Pancreas (tissue), 10 donors: ENCODE data around the gene PTPRM. TPM values are rescaled to one million over a fixed set of nuclear protein-coding genes. Genes with fewer than 3 reads are reported as not detected.

Experiments
- ATAC-seq, 4 donors: fragments of 200-7000 bp; cut with Tn5 transposase; one replicate each; pipeline versions ENCODE4 v1.8.0 to v1.9.1; 2020; ENCODE audit warnings: mild to moderate bottlenecking in 4 of 4, moderate library complexity in 4 of 4
- DNase-seq, 6 donors: peaks; one replicate each; pipeline ENCODE4 v3.0.0-alpha.2; 2020
- FAIRE-seq: peaks from 2 replicates; lab custom pipeline; 2012; peaks lifted over from hg19 to GRCh38; lab: Jason Lieb, UNC
- H3K27ac ChIP-seq, 4 donors: fragments of 200-600 bp; sonication (generic); 1 replicate in 3 of 4; 2 replicates in 1 of 4; pipeline versions ENCODE4 v1.5.0 to v1.8.0; 2020
- H3K27me3 ChIP-seq, 4 donors: fragments of 200-600 bp; one replicate each; pipeline ENCODE4 v1.8.0; 2021
- H3K36me3 ChIP-seq, 3 donors: fragments of 200-600 bp; sonication (generic) in 1 of 3; one replicate each; pipeline versions ENCODE4 v1.5.0 to v1.8.0; 2020 to 2021
- H3K4me1 ChIP-seq, 3 donors: fragments of 200-600 bp; one replicate each; pipeline ENCODE4 v1.8.0; 2021
- H3K4me3 ChIP-seq, 4 donors: fragments of 200-600 bp; sonication (generic) in 2 of 4; one replicate each; pipeline versions ENCODE4 v1.5.0 to v1.8.0; 2020 to 2021
- H3K9me3 ChIP-seq, 4 donors: fragments of 200-600 bp; one replicate each; pipeline ENCODE4 v1.8.0; 2021
- WGBS, 2 donors: extraction: QIAGEN DNeasy Blood & Tissue Kit; methylation state at CpG; one replicate each; pipeline ENCODE4 v1.1.7; 2013; 5-methylcytosine and 5-hydroxymethylcytosine counted together
- intact Hi-C, 3 donors: fragments of 100-400 bp; cut with DNase I; formaldehyde crosslinking; loops; one replicate each; pipeline versions ENCODE4 v1.11.1 to v1.14.2; 2022
- polyA plus RNA-seq, 2 donors: library from polyadenylated mRNA; stranded (reverse); fragments of 200-250 nt; gene quantifications; one replicate each; pipeline ENCODE4 v1.2.3, GENCODE V29; 2013
- total RNA-seq, 6 donors: library from RNA; stranded (reverse); fragmentation: NEBNext Ultra II Directional in 4 of 6; extraction: Animal tissue kit (Norgen Biotek cat#: 25700) in 4 of 6; gene quantifications; one replicate each; pipeline versions ENCODE4 v1.2.1 to v1.2.4, GENCODE V29; 2021 to 2023
- TF ChIP-seq, protein P1 (sequence below), 4 donors: fragments of 200-600 bp; sonication (generic) in 3 of 4; IDR thresholded peaks; one replicate each; pipeline versions ENCODE4 v1.5.0 to v1.8.0; 2021; ENCODE audit warnings: antibody characterized with exemption in 4 of 4
- donor health status: healthy with polysubstance abuse.
- donor health status: DM: no; HTN: no; CAD: no; lungs with moderate emphysema.
- donor health status: DM: no; HTN: no; CAD: no.
- donor health status: control.
- donor health status: control.
- donor health status: Bipolar disorder and iron deficiency.
- donor health status: DM: yes; HTN: yes; CAD: no.
- donor health status: DM: no; HTN: no; CAD: no.
- donor health status: DM: no; HTN: no; CAD: no.
- donor health status: DM: yes; HTN: yes; CAD: no.

The PTPRM gene
- total and polyA plus RNA-seq, 8 donors: 14.5 to 50.7 (median 19.7) TPM

DNA sequence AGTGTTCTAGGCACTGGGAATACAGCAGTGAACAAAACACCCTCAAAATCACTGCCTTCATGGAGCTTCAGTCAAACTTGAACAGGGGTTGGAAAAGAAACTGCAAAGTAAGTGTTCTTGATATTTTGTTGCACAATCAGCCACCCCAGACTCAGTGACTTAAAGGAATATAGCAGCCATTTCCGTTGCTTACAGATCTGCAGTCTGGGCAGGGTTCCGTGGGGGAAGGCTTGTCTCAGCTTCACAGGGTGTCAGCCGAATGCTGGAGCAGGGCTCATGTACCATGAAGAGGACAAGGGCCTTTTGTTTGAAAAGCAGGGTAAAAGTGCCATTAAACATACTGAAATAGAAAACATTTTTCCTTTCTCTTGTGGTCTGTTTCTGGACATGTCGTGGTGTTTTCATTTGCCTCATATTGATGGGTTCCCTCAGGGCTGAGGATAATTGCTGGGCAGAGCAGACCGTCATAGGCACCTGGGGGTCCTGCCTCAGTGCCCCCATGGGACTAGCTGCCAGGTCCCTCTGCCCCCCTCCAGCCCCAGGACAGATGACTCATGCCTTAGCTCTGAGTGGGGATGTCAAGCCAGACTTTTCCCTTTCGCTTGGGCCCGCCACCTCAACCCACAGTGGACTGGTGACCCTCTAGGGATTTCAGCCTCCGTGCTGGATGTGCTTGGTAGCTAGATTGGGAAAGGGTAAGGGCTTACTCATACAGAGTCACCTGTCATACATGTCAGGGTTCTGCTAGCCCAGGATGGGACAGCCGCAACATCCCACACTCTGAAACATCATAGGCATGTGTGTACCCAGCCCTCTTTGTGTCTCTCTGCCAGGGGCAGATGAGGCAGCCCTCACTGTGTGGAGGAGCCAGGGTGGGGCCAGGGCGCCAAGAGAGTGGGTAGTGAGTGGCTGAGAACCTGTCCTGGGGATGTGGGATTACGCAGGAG is 96.5 kb downstream of the PTPRM start:
- Histone ChIP-seq H3K27ac (no peak overlapping the region), H3K9me3 (no peaks in the 10 kb centered on the region), H3K36me3 (no peaks in the 10 kb centered on the region), H3K4me1 (no peaks in the 10 kb centered on the region), H3K27me3 (no peaks in the 10 kb centered on the region), H3K4me3 (no peak overlapping the region)
- intact Hi-C loops: no loop called here
- TF ChIP-seq, protein P1, sequence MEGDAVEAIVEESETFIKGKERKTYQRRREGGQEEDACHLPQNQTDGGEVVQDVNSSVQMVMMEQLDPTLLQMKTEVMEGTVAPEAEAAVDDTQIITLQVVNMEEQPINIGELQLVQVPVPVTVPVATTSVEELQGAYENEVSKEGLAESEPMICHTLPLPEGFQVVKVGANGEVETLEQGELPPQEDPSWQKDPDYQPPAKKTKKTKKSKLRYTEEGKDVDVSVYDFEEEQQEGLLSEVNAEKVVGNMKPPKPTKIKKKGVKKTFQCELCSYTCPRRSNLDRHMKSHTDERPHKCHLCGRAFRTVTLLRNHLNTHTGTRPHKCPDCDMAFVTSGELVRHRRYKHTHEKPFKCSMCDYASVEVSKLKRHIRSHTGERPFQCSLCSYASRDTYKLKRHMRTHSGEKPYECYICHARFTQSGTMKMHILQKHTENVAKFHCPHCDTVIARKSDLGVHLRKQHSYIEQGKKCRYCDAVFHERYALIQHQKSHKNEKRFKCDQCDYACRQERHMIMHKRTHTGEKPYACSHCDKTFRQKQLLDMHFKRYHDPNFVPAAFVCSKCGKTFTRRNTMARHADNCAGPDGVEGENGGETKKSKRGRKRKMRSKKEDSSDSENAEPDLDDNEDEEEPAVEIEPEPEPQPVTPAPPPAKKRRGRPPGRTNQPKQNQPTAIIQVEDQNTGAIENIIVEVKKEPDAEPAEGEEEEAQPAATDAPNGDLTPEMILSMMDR (IDR thresholded peaks at IDR 0.05): no peak
- DNase-seq (no peak), FAIRE-seq (no peak), ATAC-seq (no peak)
- 86 to 87% methylated on average over 11 of the region's 11 CpGs for WGBS, 2 donors

DNA sequence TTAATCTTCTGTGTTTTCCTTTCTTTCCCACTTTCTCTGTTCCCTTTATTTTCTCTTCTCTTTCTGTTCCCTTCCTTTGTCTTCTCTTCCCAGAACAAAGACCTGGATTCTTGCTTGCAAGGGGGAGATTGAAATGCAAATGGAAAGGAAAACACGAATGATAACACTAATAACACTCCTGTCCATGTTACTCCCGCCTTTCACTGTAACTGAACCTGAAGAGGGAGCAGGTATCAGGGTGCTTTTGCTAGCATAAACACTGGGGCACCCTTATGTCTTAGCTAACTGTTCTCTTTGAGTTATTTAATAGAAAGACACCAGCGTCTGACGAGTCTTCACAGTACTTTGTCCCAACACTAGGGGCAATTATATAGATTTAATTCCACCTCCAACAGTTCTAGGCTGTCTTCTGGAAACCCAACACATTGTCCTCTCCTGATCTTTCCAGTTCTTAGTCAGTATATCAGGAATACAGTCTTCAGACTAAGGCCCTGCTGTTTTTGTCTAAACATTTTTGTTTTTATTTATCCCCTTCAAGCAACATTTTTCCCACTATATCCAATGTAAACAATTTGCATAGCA is 99.2 kb downstream of the PTPRM start:
- TF ChIP-seq, protein P1 (IDR thresholded peaks at IDR 0.05): no peak
- Histone ChIP-seq H3K9me3 (no peaks in the 10 kb centered on the region), H3K27ac (no peak overlapping the region), H3K36me3 (no peaks in the 10 kb centered on the region), H3K4me1 (no peaks in the 10 kb centered on the region), H3K27me3 (no peaks in the 10 kb centered on the region), H3K4me3 (no peak overlapping the region)
- intact Hi-C loops: no loop called here
- WGBS, 2 donors: 86 to 88% methylated on average over 4 of the region's 4 CpGs
- DNase-seq (no peak), ATAC-seq (no peak), FAIRE-seq (no peak)

DNA sequence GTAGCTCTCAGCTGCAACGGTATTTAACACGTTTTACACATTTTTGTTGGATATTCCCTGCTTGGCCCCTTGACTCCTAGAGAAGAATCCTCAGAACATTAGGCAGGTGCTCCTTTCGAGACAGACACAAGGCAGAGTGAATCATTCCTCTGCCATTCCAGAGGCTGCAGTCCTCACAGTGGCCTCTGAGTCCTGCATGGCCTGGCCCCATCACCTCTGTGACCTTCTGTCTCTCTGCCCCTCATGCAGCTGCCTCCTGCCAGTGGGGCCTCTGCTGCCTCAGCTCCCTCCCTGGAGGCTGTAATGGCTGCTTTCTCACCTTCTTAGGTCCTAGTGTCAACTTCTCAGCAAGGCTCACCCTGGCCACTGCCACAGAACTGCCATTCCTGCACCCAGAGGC is 101.3 kb downstream of the PTPRM start:
- DNase-seq (no peak), ATAC-seq (no peak), FAIRE-seq (no peak)
- no peak overlapping the region for H3K27ac ChIP-seq
- intact Hi-C loops: no loop called here
- no peaks in the 10 kb centered on the region for H3K27me3 ChIP-seq
- WGBS, 2 donors: 90 to 91% methylated on average over 3 of the region's 3 CpGs
- TF ChIP-seq, protein P1 (IDR thresholded peaks at IDR 0.05): no peak
- H3K36me3 ChIP-seq: no peaks in the 10 kb centered on the region
- no peaks in the 10 kb centered on the region for H3K9me3 ChIP-seq
- H3K4me1 ChIP-seq: no peaks in the 10 kb centered on the region
- H3K4me3 ChIP-seq: no peak overlapping the region

DNA sequence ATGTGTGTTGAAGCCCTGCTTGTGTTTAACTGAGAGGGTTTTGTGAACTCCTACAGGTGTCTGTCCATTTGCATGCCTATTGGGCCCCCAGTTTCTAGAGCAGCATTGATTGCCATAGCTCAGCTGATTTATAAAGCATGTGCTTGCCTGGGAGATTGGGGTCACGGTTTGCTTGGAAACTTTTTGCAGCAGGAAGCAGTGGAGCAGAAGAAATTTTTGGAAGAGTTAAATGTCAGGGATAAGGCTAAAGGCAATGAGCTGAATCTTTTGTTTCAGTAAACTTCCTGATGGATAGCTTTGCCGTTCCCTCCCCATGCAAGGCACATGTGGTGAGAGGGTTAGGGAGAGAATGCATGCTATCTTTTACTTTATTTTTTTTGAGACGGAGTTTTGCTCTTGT is 102.2 kb downstream of the PTPRM start:
- Histone ChIP-seq H3K27me3 (no peaks in the 10 kb centered on the region), H3K36me3 (no peaks in the 10 kb centered on the region), H3K9me3 (no peaks in the 10 kb centered on the region), H3K27ac (no peak overlapping the region), H3K4me1 (no peaks in the 10 kb centered on the region), H3K4me3 (no peak overlapping the region)
- ATAC-seq (no peak), DNase-seq (no peak), FAIRE-seq (no peak)
- 83 to 87% methylated on average over 3 of the region's 3 CpGs for WGBS, 2 donors
- intact Hi-C loops: no loop called here
- TF ChIP-seq, protein P1 (IDR thresholded peaks at IDR 0.05): no peak

DNA sequence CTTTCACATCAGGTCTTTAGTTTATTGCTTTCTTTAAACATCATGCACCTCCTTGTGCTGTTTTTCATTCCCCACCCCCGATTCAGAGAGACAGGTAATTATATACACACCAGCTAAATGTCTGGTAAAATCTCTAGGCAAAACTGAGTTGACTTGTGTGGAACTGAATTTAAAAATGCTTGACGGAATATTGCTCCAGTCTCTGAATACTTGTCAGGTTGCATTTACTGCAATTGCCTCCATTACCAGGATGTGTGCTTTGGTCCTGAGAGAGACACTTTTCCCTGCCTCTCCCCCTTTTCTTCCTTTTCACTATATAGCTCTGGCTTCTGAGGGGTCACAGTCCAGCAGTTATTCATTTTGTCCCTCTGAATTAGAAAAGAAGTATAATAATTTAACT is 104.0 kb downstream of the PTPRM start:
- intact Hi-C loops: no loop called here
- Histone ChIP-seq H3K9me3 (no peaks in the 10 kb centered on the region), H3K36me3 (no peaks in the 10 kb centered on the region), H3K4me3 (no peak overlapping the region), H3K27ac (no peak overlapping the region), H3K4me1 (no peaks in the 10 kb centered on the region), H3K27me3 (no peaks in the 10 kb centered on the region)
- FAIRE-seq: no peak
- no peak for ATAC-seq
- no peak for DNase-seq
- TF ChIP-seq, protein P1 (IDR thresholded peaks at IDR 0.05): no peak
- 89 to 97% methylated on average over 2 of the region's 2 CpGs for WGBS, 2 donors
